Calu3 (cell line): ENCODE data around the gene ATG16L2. TPM values are rescaled to one million over a fixed set of nuclear protein-coding genes. Genes with fewer than 3 reads are reported as not detected.
A peak's percentile ranks its signal among the peaks of the same experiment; 100 is the strongest.

Experiments used
- BruUV-seq: library from RNA; stranded (reverse); fragments of 400-500 nt; replicated peaks from 2 replicates; lab custom pipeline; 2021; lab: Mats Ljungman, UMichigan
- CTCF ChIA-PET: fragments of 300-600 bp; sonication (Branson Sonifier 250); formaldehyde crosslinking; loops from one replicate; lab custom pipeline; 2022; ENCODE audit warnings: antibody characterized with exemption; lab: Charles Lee
- DNase-seq: peaks from one replicate; pipeline ENCODE4 v3.0.0; 2022
- H3K27ac Mint-ChIP-seq: one replicate; pipeline ENCODE4 v1.8.0; 2022; ENCODE audit warnings: mixed read lengths; ENCODE audit not compliant: unreplicated experiment
- H3K27me3 Mint-ChIP-seq: one replicate; pipeline ENCODE4 v1.8.0; 2022; ENCODE audit warnings: mixed read lengths; ENCODE audit not compliant: unreplicated experiment
- H3K36me3 Mint-ChIP-seq: one replicate; pipeline ENCODE4 v1.8.0; 2022; ENCODE audit warnings: mild to moderate bottlenecking, moderate library complexity, mixed read lengths; ENCODE audit not compliant: insufficient read depth, unreplicated experiment
- H3K4me1 Mint-ChIP-seq: one replicate; pipeline ENCODE4 v1.8.0; 2022; ENCODE audit warnings: mild to moderate bottlenecking, low read depth, mixed read lengths; ENCODE audit not compliant: unreplicated experiment
- H3K4me3 Mint-ChIP-seq: one replicate; pipeline ENCODE4 v1.8.0; 2022; ENCODE audit warnings: mild to moderate bottlenecking, low read depth, moderate library complexity, mixed read lengths; ENCODE audit not compliant: unreplicated experiment
- H3K9me3 Mint-ChIP-seq: one replicate; pipeline ENCODE4 v1.8.0; 2022; ENCODE audit warnings: low read depth, mixed read lengths; ENCODE audit not compliant: unreplicated experiment
- CTCF ChIP-seq: fragments of 200-600 bp; IDR thresholded peaks from one replicate; pipeline ENCODE4 v1.8.0; 2022; ENCODE audit warnings: antibody characterized with exemption; ENCODE audit not compliant: unreplicated experiment
- intact Hi-C: fragments of 100-400 bp; cut with micrococcal nuclease; formaldehyde crosslinking; loops from one replicate; pipeline ENCODE4 v1.10.0; 2022; ENCODE audit not compliant: unreplicated experiment
- total RNA-seq: library from RNA; stranded (reverse); gene quantifications from 2 replicates; pipeline ENCODE4 v1.2.3, GENCODE V29; 2022

Gene ATG16L2
- total RNA-seq, 1 experiment from 2014 or later: 28.7 TPM

- Mint-ChIP-seq H3K9me3 (no peaks in the 10 kb centered on the region), H3K27ac (no peak overlapping the region), H3K27me3 (no peaks in the 10 kb centered on the region), H3K36me3 (peaks cover 11% of the 10 kb centered on the region), H3K4me3 (no peak overlapping the region), H3K4me1 (peaks cover 11% of the 10 kb centered on the region)
- CTCF ChIA-PET: no interaction called here
- BruUV-seq: no TSS peak
- intact Hi-C loops: no loop called here
- no peak for TF ChIP-seq CTCF
- DNase-seq: no peak
These were observed 46.8 kb upstream of the ATG16L2 start for GRCh38 chr11:72767203-72768062.

- BruUV-seq: no TSS peak
- CTCF ChIA-PET: no interaction called here
- DNase-seq: no peak
- Mint-ChIP-seq H3K4me3 (no peak overlapping the region), H3K4me1 (peaks cover 16% of the 10 kb centered on the region), H3K36me3 (peaks cover 17% of the 10 kb centered on the region), H3K9me3 (no peaks in the 10 kb centered on the region), H3K27ac (peak overlapping the region; percentile 16), H3K27me3 (no peaks in the 10 kb centered on the region)
- TF ChIP-seq CTCF: no peak
- intact Hi-C loops: no loop called here
These were observed 45.6 kb upstream of the ATG16L2 start for GRCh38 chr11:72768581-72768980.

DNA sequence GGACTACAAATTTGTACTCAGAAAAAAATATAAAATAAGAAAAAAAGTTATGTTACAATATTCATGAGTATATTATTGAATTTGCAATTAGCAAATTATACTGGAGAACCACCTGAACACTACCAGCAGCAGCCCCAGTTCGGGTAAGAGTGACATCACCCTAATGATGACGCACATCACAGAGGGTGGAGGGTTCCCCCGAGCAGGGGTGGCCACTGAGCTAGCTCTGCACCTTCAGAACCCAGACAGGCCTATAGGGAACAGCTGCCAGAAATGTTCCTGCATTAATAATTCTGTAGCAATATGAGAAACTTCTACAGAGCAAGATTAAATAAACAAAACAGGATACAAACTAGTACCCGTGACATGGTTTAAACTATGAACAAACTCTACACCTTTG is 44.5 kb upstream of the ATG16L2 start:
- TF ChIP-seq CTCF: no peak
- H3K27me3 Mint-ChIP-seq: no peaks in the 10 kb centered on the region
- intact Hi-C loops: no loop called here
- H3K4me3 Mint-ChIP-seq: no peak overlapping the region
- no peaks in the 10 kb centered on the region for H3K9me3 Mint-ChIP-seq
- CTCF ChIA-PET: no interaction called here
- H3K4me1 Mint-ChIP-seq: peaks cover 16% of the 10 kb centered on the region
- no TSS peak for BruUV-seq
- no peak for DNase-seq
- peaks cover 17% of the 10 kb centered on the region for H3K36me3 Mint-ChIP-seq
- no peak overlapping the region for H3K27ac Mint-ChIP-seq

DNA sequence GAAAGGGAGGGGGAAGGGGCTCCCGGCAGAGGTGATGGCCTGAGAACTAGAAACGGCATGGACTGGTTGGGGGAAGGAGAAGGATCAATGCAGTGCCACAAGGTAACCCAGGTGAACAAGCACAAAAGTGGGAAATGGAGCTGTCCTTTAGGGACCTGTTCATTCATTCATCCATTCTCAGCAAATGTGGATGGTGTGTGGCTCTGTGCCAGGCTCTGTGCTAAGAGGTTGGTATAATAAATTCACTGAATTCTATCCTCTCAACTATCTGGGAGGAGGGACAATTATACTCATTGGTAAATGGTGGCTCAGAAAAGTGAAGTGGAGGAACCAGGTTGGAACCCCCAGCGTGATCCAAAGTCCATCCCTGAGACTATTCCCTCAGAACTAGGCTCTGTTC is 43.4 kb upstream of the ATG16L2 start:
- Mint-ChIP-seq H3K4me3 (no peak overlapping the region), H3K4me1 (peaks cover 16% of the 10 kb centered on the region), H3K27me3 (no peaks in the 10 kb centered on the region), H3K36me3 (peaks cover 17% of the 10 kb centered on the region), H3K9me3 (no peaks in the 10 kb centered on the region), H3K27ac (no peak overlapping the region)
- intact Hi-C loops: no loop called here
- CTCF ChIA-PET: interaction anchor here (0.8 kb wide), 1 partner anchor 21 kb away, joined by 4 read pairs; no protein-coding TSS in a partner anchor
- DNase-seq: no peak
- no TSS peak for BruUV-seq
- no peak for TF ChIP-seq CTCF
